Measurements from ENCODE around the gene ZNF71.

DNA sequence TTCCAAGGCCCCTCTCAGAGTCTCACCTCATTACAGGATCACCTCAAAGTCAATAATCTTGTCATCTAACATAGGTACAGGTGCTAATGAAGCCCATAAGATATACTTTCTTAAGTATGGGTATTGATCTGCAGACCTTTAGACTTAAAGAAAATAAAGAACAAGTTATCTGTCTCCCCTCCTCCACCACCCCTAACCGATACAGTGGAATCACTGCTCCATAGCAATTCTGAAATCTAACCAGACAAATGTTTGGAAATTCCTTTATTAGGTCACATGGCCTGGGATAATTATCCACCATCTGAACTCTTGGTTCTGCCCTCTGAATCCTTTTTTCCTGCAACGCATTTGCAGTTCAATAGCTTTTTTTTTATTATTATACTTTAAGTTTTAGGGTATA is 32.3 kb upstream of the ZNF71 start:
- TF ChIP-seq, protein P1, sequence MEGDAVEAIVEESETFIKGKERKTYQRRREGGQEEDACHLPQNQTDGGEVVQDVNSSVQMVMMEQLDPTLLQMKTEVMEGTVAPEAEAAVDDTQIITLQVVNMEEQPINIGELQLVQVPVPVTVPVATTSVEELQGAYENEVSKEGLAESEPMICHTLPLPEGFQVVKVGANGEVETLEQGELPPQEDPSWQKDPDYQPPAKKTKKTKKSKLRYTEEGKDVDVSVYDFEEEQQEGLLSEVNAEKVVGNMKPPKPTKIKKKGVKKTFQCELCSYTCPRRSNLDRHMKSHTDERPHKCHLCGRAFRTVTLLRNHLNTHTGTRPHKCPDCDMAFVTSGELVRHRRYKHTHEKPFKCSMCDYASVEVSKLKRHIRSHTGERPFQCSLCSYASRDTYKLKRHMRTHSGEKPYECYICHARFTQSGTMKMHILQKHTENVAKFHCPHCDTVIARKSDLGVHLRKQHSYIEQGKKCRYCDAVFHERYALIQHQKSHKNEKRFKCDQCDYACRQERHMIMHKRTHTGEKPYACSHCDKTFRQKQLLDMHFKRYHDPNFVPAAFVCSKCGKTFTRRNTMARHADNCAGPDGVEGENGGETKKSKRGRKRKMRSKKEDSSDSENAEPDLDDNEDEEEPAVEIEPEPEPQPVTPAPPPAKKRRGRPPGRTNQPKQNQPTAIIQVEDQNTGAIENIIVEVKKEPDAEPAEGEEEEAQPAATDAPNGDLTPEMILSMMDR (IDR thresholded peaks at IDR 0.05), result no peak
- TF ChIP-seq POLR2A (IDR thresholded peaks at IDR 0.05), result no peak
